HUDEP-2 (cell line): Measurements from ENCODE around the gene GUCY1A1.

Experiments used
- DNase-seq, 76 experiments: peaks; one replicate each; lab custom pipeline; 2025; ENCODE audit not compliant: unreplicated experiment in 76 of 76; lab: John Stamatoyannopoulos, UW

Gene GUCY1A1

DNA sequence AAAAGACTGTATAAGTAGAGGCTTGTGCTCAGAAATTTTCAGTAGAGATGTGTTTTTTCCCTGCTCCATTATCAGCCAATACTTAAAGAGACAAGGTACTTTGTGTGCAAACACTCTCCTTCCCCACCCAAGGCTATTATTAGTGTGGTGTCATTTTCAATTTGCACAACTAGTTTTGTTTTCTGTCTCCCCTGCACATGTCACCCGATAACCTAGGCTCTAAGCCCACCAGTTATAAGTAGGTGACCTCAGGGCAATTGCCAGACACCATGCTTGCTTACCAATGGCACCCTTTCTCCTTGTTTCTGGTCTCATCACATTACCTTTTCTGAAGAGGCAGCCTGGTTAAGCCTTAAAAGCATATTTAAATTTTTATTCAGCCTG is 8.0 kb upstream of the GUCY1A1 start:
- DNase-seq, result no peak

DNA sequence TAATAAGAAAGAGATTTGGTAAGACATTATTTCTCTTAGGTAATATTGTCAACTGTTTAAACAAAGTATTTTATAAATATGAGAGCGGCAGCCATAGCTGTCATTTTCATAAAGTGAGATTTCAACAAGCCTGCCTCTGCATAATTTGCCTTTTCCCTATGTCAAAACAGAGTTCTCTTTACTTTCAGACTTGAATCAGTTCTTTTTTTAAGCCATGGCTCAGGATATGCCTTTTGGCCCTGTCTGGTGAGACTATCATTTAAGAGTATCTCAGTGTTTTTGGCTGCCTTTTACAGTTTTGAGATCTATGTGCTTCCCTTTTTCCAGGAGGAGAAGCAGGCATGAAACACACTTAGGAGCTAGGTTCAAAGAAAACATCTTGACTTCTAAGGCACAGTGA is 7.5 kb upstream of the GUCY1A1 start:
- no peak for DNase-seq

GRCh38 chr4:155660436-155660835 is 6.2 kb upstream of the GUCY1A1 start:
- DNase-seq, result no peak

- no peak for DNase-seq
These were observed 1.6 kb upstream of the GUCY1A1 start for GRCh38 chr4:155665054-155665453.

DNA sequence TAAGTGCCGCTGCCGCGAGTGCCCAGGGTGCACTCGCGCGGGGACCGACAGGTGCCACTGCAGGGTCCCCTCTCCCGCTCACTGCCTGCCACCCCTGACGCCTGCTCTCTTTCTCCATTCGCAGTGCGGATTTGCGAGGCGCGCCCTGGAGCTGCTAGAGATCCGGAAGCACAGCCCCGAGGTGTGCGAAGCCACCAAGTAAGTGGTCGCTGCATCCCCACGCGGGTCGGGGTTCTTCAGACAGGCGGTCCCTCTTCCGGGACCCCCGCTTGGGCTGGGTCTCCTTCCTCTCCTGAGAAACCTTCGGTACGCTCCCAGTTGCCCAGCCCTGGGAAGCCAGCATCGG is 547 bp downstream of the GUCY1A1 start:
- DNase-seq, result no peak

DNA sequence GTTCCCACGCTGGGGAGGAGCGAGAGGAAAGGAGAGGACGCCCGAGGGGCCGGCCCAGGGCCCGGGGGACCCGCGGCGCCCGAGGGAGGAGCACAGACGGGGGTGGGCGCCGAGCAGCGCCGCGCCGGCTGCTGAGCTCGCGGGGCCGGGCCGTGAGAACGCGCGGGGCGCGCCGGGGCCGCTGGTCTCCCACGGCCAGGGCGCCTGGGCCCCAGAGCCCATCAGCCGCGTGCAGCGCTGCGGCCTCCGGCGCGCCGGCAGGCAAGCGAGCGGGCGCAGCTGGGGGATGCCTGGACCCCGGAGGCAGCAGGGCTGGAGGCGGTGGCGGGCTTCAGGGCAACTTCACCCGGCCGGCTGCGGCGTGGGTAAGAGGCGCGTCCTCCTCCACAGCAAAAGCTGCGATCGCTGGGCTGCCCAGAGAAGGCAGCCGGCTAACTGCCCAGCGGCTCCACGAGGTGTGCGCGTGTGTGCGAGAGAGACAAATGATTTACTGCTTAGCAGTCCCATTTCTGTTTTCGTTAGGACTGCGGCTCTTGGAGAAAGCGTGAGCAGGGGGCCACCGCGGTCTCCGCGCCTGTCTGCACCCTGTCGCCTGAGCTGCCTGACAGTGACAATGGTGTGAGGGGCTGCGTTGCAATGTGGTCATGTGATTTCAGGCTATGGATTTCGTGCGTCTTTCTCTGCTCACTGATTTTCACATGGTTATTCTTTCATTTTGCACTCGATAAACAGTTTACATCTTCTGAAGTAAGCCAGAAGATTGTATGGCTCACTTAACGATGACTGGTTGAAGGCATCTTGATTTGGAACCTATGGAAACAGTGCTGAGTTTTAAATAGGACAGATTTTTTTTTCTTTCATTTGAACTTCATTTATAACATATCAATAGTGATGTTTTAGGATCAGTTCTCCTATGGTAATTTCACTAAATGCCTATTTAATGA is 1.2 kb downstream of the GUCY1A1 start:
- no peak for DNase-seq

DNA sequence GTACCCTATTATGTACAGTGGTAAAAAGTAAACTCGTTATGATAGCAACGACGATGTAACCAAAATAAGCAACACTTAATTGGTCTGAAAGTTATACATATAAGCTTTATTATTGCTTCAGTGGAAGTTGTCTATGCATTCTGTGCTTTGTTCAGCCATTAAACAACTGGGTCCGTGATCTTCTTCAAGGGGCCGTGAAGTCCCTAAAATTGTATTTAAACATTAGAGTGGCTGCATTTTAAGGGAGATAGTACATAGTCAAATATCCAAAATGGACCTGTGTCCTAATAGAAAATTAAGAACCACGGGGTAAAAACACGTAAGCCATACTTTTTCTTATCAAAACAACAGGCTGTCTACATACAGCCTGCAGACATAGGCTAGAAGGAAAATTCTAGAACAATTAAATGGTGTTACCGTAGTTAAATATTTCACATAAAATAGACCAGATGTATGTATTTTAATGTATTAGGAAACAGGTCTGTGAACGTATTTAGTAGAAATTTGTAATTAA is 2.1 kb downstream of the GUCY1A1 start:
- no peak for DNase-seq

DNA sequence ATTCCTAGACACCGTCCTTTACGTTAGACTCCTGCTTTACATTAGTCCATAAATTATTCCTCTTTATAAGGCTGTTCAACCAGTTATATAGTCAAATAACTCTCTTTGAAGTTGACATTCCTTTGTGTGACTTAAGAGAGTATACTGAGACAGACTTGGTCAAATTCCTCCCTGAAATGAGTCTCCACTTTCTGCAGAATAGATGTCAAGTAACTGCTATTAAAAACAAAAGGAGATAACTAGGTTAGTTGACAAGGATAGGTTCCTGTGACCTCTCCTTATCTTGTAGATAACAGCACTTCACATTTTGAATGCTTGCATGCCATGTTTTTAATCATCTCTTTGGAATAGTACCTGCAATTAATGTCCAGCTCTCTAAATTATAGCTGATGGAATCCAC is 5.7 kb downstream of the GUCY1A1 start:
- DNase-seq, result no peak

DNA sequence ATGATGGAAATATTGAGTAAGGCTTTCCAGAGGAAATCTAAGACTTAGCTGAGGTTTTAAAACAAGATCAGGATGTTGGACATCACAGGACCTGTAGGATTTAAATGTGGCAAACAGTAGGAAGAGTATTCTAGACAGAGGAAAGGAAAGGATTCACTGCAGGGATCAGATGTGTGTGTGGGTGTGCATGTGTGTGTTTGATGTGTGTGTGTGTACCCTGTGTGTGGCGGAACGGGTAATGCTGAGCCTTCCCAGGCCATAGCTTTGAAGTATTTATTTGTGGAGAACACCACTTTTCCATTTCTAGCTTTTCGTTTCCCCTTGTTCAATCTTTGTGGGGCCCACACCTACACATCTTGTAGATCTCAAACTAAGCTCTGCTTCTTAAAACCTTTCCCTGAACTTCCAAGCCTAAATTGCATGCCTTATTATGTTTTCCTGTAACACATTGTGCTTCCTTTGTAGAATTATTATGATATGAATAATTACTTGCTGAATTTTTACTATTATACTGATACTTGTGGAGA is 6.9 kb downstream of the GUCY1A1 start:
- DNase-seq, result no peak

GRCh38 chr4:155674669-155675071 is 8.0 kb downstream of the GUCY1A1 start:
- DNase-seq, result no peak

- no peak for DNase-seq
These were observed 9.2 kb downstream of the GUCY1A1 start for GRCh38 chr4:155675709-155676429.

- DNase-seq, result no peak
These were observed 9.8 kb downstream of the GUCY1A1 start for GRCh38 chr4:155676430-155676825.

DNA sequence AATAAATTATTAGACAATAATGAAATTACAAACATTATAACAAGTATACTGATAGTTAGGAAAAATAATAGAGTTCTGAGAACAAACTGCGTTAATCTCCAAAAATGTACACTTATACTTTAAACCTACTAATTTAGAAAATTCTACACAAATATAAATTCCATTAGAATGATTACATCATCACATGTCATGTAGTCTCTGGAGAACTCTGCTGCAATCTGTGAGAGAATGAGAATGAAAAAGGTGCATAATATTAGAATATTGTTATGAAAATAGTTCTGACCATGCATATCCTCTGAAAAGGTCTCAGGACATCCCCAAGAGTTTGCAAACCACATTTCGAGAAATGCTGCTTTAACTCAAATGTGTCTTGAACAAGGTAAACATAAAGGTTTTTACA is 11.4 kb downstream of the GUCY1A1 start:
- no peak for DNase-seq

- DNase-seq, result no peak
These were observed 12.7 kb downstream of the GUCY1A1 start for GRCh38 chr4:155679343-155679742.

- no peak for DNase-seq
These were observed 15.2 kb downstream of the GUCY1A1 start for GRCh38 chr4:155681886-155682285.

GRCh38 chr4:155684423-155684822 is 17.8 kb downstream of the GUCY1A1 start:
- no peak for DNase-seq

DNA sequence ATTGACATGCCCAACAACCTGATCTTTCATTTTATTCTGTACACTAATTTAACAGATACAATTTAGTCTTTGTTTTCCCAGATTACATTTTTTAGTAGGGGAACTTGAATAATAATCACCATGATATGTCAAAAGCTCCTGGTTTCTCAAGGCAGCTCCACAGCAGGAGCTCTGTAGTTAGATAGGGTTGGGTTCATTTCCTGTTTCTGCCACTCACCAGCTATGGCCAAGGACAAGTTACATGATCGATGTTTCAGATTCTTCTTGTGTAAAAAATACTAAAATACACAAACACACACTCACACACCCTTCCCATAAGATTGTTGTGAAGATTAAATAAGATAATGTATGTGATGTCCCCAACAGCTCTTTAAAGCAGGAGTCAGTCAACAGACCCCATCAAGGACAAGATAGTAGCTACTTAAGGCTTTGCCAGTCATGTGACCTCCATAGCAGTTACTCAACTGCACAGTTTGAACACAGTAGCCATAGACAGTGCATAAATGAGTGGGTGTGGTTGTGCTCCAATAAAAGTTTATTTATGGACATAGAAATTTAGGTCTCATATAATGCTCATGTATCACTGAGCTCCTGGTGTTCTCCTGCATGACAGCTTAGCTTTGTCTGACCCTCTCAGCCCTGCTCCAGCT is 18.4 kb downstream of the GUCY1A1 start:
- no peak for DNase-seq

DNA sequence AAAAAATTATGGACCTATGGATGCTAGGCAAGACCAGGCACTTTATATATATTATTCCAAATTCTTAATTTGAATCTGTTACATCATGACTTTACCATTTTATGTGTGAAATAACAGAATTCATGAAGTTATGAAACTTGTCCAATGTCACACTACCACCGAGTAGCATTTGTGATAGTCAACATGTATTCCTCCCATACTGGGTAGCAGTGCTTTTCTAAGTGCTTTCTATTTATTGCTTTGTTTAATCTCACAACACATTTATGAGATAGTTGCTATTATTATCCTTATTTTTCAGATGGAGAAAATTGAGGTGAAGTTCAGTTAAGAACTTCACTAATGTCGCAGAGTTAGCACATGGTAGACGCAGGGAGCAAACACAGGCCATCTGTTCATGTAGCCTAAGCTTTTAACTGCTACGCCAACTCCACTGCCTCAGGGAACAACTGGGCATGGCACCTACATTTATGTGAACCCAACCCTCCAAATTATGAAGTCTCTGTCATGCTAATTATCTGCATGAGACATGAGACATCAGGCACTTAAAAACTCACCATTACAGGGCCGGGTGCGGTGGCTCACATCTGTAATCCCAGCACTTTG is 20.8 kb downstream of the GUCY1A1 start:
- DNase-seq, result no peak

DNA sequence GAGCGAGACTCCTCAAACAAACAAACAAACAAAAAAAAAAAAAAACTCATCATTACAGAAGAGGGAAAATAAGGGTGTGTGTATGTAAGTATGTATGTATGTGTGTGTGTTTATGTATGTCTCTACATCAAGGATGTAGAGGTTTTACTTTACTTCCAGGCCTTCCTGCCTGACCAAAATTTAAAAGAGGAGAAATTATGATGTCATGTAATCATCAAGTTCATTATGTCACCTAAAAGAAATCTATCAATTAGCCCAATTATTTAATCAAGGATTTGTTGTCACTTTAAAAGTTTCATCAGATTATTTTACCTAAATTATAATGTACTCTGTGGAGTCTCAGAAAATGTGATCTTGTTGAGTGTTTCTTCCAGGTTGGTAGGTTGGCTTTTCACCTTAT is 21.6 kb downstream of the GUCY1A1 start:
- no peak for DNase-seq

GRCh38 chr4:155688860-155689259 is 22.2 kb downstream of the GUCY1A1 start:
- no peak for DNase-seq
